Activated T-cell treated with anti-CD3 and anti-CD28 coated beads, Interleukin-2, amount 50 U/mL, for 24 hours (primary cell): ENCODE data around the gene TELO2.
A peak's percentile ranks its signal among the peaks of the same experiment; 100 is the strongest.

Source experiments
- DNase-seq: peaks from one replicate; pipeline ENCODE4 v3.0.0-alpha.2; 2020
- H3K27ac Mint-ChIP-seq: 2 replicates; pipeline ENCODE4 v1.8.0; 2020; ENCODE audit warnings: mild to moderate bottlenecking, mixed read lengths
- H3K27me3 Mint-ChIP-seq: 2 replicates; pipeline ENCODE4 v1.8.0; 2020; ENCODE audit warnings: mixed read lengths
- H3K36me3 Mint-ChIP-seq: 2 replicates; pipeline ENCODE4 v1.8.0; 2020; ENCODE audit warnings: low read depth, mixed read lengths
- H3K4me1 Mint-ChIP-seq: 2 replicates; pipeline ENCODE4 v1.8.0; 2020; ENCODE audit warnings: low read depth, mixed read lengths
- H3K4me3 Mint-ChIP-seq: 2 replicates; pipeline ENCODE4 v1.8.0; 2020; ENCODE audit warnings: mild to moderate bottlenecking, moderate library complexity, mixed read lengths
- H3K9me3 Mint-ChIP-seq: 2 replicates; pipeline ENCODE4 v1.8.0; 2020; ENCODE audit warnings: mixed read lengths

The TELO2 gene

GRCh38 chr16:1526608-1527555 lies 33.7 kb downstream of the TELO2 start:
- Mint-ChIP-seq H3K4me1 (peaks cover 35% of the 10 kb centered on the region), H3K27me3 (no peaks in the 10 kb centered on the region), H3K36me3 (no peaks in the 10 kb centered on the region), H3K9me3 (no peaks in the 10 kb centered on the region), H3K4me3 (no peak overlapping the region), H3K27ac (peak overlapping the region; percentile 64)
- peak; percentile 67 for DNase-seq

GRCh38 chr16:1527836-1528811 lies 35.0 kb downstream of the TELO2 start:
- no peaks in the 10 kb centered on the region for H3K27me3 Mint-ChIP-seq
- no peaks in the 10 kb centered on the region for H3K36me3 Mint-ChIP-seq
- no peaks in the 10 kb centered on the region for H3K9me3 Mint-ChIP-seq
- peak overlapping the region; percentile 64 for H3K27ac Mint-ChIP-seq
- peaks cover 42% of the 10 kb centered on the region for H3K4me1 Mint-ChIP-seq
- H3K4me3 Mint-ChIP-seq = no peak overlapping the region
- DNase-seq = no peak

GRCh38 chr16:1528921-1529537 lies 35.9 kb downstream of the TELO2 start:
- peaks cover 7% of the 10 kb centered on the region for H3K36me3 Mint-ChIP-seq
- no peak for DNase-seq
- H3K9me3 Mint-ChIP-seq = no peaks in the 10 kb centered on the region
- H3K4me1 Mint-ChIP-seq = peaks cover 45% of the 10 kb centered on the region
- peak overlapping the region; percentile 61 for H3K27ac Mint-ChIP-seq
- no peak overlapping the region for H3K4me3 Mint-ChIP-seq
- H3K27me3 Mint-ChIP-seq = no peaks in the 10 kb centered on the region

- peaks cover 41% of the 10 kb centered on the region for H3K4me1 Mint-ChIP-seq
- H3K27ac Mint-ChIP-seq = no peak overlapping the region
These were observed 37.3 kb downstream of the TELO2 start for GRCh38 chr16:1530349-1530882.

GRCh38 chr16:1530883-1531637 lies 37.9 kb downstream of the TELO2 start:
- peaks cover 35% of the 10 kb centered on the region for H3K4me1 Mint-ChIP-seq
- no peaks in the 10 kb centered on the region for H3K9me3 Mint-ChIP-seq
- H3K27me3 Mint-ChIP-seq = no peaks in the 10 kb centered on the region
- H3K27ac Mint-ChIP-seq = no peak overlapping the region
- no peak for DNase-seq
- no peak overlapping the region for H3K4me3 Mint-ChIP-seq
- H3K36me3 Mint-ChIP-seq = peaks cover 26% of the 10 kb centered on the region

More at GRCh38 chr16:1530349-1530882, 37.3 kb downstream of the TELO2 start:
- H3K4me3 Mint-ChIP-seq = no peak overlapping the region
- no peaks in the 10 kb centered on the region for H3K27me3 Mint-ChIP-seq
- no peaks in the 10 kb centered on the region for H3K9me3 Mint-ChIP-seq
- DNase-seq = no peak
- H3K36me3 Mint-ChIP-seq = peaks cover 19% of the 10 kb centered on the region

- Mint-ChIP-seq H3K4me3 (no peak overlapping the region), H3K27me3 (no peaks in the 10 kb centered on the region), H3K36me3 (peaks cover 31% of the 10 kb centered on the region), H3K4me1 (peaks cover 39% of the 10 kb centered on the region), H3K9me3 (no peaks in the 10 kb centered on the region), H3K27ac (no peak overlapping the region)
- DNase-seq = no peak
These were observed 38.4 kb downstream of the TELO2 start for GRCh38 chr16:1531638-1531910.

- Mint-ChIP-seq H3K27me3 (no peaks in the 10 kb centered on the region), H3K4me3 (peak overlapping the region; percentile 96), H3K27ac (peak overlapping the region; percentile 95), H3K4me1 (peaks cover 39% of the 10 kb centered on the region), H3K36me3 (peaks cover 38% of the 10 kb centered on the region), H3K9me3 (no peaks in the 10 kb centered on the region)
- no peak for DNase-seq
These were observed 39.1 kb downstream of the TELO2 start for GRCh38 chr16:1532081-1532760.

- peaks cover 41% of the 10 kb centered on the region for H3K4me1 Mint-ChIP-seq
- peak overlapping the region; percentile 96 for H3K4me3 Mint-ChIP-seq
- H3K36me3 Mint-ChIP-seq = peaks cover 43% of the 10 kb centered on the region
- H3K9me3 Mint-ChIP-seq = no peaks in the 10 kb centered on the region
- H3K27me3 Mint-ChIP-seq = no peaks in the 10 kb centered on the region
- DNase-seq = peak; percentile 48
- peak overlapping the region; percentile 95 for H3K27ac Mint-ChIP-seq
These were observed 39.6 kb downstream of the TELO2 start for GRCh38 chr16:1532771-1533170.

GRCh38 chr16:1533443-1533951 lies 40.3 kb downstream of the TELO2 start, which contains the start of gene TMEM204:
Gene TMEM204, plus strand, starts transcription at chr16:1533666. Its CDS starts 610 bp downstream, at chr16:1534276.
- DNase-seq = peak; percentile 73
- Mint-ChIP-seq H3K36me3 (peaks cover 50% of the 10 kb centered on the region), H3K27me3 (no peaks in the 10 kb centered on the region), H3K9me3 (no peaks in the 10 kb centered on the region), H3K4me3 (peak within 1 kb of the TSS; percentile 96), H3K27ac (peak within 1 kb of the TSS; percentile 95), H3K4me1 (peaks cover 45% of the 10 kb centered on the region)

- Mint-ChIP-seq H3K27ac (peak overlapping the region; percentile 95), H3K36me3 (peaks cover 58% of the 10 kb centered on the region), H3K4me3 (peak overlapping the region; percentile 96), H3K9me3 (no peaks in the 10 kb centered on the region), H3K27me3 (no peaks in the 10 kb centered on the region), H3K4me1 (peaks cover 51% of the 10 kb centered on the region)
- DNase-seq = peak; percentile 75
These were observed 41.2 kb downstream of the TELO2 start for GRCh38 chr16:1534021-1535020.

- Mint-ChIP-seq H3K4me3 (peak overlapping the region; percentile 96), H3K27me3 (no peaks in the 10 kb centered on the region), H3K4me1 (peaks cover 56% of the 10 kb centered on the region), H3K9me3 (no peaks in the 10 kb centered on the region), H3K36me3 (peaks cover 70% of the 10 kb centered on the region), H3K27ac (peak overlapping the region; percentile 95)
- DNase-seq = peak; percentile 69
These were observed 42.5 kb downstream of the TELO2 start for GRCh38 chr16:1535391-1536291.
